Measurements from ENCODE around the gene DOCK2.
"Not testable (repeated sequence)": the region's sequence is repeated elsewhere in the genome, so short reads cannot be mapped to it uniquely, and the experiment has no call there.

The DOCK2 gene

GRCh38 chr5:169637085-169637548 is at the start of gene DOCK2:
Gene DOCK2 (plus strand): TSS chr5:169637275. CDS start chr5:169637327, 52 bp downstream.
- DNase-seq: no peak

DNA sequence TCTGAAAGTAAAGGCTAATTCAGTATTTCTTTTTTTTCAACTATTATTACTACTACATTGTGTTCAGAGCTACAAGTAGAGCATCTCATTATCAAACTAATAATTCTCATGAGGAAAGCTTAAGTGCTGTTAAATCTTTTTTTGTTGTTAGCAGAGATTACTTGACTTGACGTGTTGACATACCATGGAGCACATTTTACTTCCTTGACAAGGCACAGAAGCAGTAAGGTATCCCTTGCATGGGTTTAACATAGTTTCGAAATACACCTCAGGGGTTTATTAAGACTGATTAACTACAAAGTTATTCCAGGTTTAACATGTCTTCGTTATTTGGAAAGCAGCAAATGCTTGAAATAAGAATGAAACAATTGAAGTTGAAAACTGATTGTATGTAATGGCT is 46.5 kb upstream of the DOCK2 start:
- DNase-seq: no peak

GRCh38 chr5:169591636-169592035 is 45.4 kb upstream of the DOCK2 start:
- DNase-seq: no peak

DNA sequence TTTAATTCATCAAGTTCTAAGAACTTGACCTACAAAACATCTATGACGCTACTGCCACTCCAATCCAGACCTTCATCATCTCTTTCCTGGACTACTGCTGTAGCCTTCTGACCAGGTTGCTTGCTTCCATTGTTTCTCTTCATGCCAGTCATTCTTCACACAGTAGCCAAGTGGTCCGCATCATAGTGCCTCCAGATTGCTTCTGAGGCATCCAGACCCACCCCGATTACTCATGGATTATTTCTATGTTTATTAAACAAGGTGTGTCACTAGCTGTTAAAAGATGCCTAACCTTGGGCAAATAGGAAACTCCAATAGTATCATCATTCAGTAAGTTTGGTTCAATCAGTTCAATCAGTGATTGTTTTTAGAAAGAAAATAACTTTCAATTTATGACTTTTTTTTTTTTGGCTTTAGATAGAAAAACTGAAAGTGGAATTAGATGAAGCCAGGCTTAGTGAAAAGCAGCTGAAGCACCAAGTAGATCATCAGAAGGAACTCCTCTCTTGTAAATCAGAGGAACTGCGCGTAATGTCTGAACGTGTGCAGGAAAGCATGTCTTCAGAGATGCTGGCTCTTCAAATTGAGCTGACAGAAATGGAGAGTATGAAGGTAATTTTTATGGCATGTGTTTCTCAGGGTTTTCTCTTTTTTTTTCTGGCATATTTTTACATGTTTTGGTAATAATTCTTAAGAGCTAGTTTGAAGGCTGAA is 44.0 kb upstream of the DOCK2 start:
- no peak for DNase-seq

DNA sequence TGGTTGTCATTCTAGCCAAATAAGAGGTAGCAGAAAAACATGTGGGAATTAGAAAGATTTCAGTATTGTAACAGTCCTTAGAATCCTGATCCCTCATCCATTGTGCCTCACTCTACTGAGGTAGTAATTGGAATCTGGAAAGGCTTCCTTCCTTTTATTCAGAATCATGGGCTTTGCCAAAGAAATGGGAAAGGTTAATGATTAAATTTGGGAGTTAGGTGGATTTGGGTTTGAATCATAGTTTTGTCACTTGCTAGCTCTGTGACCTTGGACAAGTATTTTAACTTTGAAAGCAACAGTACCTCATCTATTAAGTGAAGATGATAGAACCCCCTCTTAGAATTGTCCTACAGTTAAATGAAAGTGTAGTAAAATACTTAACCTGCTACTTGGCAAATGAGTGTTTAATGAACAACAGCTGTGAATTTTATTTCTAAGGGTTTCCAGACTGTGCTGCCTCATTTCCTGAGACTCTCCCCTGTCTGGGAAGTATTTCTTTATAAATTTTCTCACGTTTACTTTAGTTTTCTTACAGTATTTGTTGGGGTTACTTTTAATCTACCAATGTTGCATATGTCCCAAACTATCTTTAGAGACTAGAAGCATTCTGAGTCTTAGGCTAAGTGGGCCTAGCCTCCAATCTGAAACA is 41.8 kb upstream of the DOCK2 start:
- DNase-seq: no peak

DNA sequence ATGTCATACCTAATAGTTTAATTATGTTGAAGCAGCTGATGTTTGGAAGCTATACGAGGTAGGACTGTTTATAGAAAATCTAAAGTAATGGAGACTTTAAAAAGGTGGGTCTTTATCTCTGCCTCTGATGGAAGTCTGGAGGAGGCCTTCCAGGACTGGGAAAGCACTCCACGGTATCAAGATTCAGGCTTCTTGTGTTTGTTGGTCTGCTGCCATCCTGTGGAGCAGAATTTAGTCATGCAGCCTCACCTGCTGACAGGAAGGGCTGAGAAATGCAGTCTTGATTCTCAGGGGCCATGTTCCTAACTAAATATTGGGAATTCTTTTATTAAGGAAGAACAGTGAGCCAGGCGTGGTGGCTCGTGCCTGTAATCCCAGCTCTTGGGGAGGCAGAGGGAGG is 37.6 kb upstream of the DOCK2 start:
- DNase-seq: no peak

GRCh38 chr5:169602535-169602934 is 34.5 kb upstream of the DOCK2 start:
- DNase-seq: no peak

DNA sequence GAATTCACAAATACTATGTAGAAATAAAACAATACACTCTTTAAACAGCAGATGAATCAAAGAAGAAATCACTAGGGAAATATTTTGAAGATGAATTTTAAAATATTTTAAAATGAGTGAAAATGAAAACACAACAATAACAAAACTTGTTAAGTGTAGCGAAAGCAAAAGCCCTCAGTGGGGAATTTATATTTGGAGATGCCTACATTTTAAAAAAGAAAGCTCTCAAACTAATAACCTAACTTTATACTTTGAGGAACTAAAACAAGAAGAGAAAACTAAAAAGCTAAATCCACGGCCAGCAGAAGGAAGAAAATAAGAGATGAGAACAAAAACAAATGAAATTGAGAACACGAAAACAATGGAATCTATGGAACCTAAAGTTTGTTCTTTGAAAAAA is 30.8 kb upstream of the DOCK2 start:
- DNase-seq: no peak

- no peak for DNase-seq
These were observed 29.2 kb upstream of the DOCK2 start for GRCh38 chr5:169607882-169608281.

DNA sequence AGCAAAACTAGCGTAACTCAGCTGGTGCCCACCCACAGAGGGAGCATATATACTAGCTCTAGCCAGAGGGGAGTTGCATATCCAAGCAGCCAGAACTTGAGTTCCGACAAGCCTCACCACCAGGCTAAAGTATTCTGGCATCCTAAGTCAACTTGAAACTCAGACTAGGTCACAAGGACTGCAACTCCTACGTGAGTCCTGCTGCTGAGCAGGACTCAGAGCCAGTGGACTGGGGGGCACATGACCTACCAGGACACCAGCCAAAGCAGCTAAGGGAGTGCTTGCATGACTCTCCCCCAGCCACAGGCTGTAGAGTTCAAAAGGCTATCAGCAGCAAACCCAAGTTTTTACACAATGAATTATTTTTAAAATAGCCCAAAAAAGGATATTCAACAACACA is 27.4 kb upstream of the DOCK2 start:
- DNase-seq: no peak

GRCh38 chr5:169610606-169611005 is 26.5 kb upstream of the DOCK2 start:
- DNase-seq: peak in 1 of 2 experiments; percentile 81

DNA sequence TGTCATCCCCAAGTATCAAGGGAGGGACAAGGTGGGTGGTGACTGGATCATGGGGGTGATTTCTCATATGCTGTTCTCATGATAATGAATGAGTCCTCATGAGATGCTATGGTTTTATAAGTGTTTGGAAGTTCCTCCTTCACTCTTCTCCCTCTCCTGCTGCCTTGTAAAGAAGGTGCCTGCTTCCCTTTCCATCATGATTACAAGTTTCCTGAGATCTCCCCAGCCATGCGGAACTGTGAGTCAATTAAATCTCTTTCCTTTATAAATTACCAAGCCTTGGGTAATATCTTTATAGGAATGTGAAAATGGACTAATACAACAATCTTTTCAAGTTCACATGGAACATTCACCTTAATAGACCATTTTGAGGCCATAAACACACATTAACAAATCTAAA is 21.5 kb upstream of the DOCK2 start:
- DNase-seq: no peak

- DNase-seq: not testable (repeated sequence)
These were observed 12.8 kb upstream of the DOCK2 start for GRCh38 chr5:169624307-169624706.

DNA sequence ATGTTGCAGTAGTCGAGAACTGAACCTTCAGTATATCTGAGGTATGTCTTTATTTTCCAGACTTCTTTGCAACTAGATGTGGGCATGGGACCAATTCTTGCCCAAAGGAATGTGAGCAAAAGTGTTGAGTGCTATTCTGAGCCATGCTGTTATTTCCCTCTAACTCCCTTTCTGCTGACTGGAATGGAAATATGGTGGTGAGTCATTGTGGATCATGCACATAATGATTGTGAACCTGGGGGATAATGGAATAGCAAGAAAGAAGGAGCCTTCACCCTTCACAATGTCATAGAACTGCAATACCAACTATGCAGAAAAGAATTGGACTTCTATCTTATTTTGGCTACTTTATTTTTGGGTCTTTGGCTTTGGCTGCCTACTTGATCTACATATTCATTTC is 10.3 kb upstream of the DOCK2 start:
- peak in 1 of 2 experiments; percentile 31 for DNase-seq

GRCh38 chr5:169627551-169627950 is 9.5 kb upstream of the DOCK2 start:
- DNase-seq: no peak

GRCh38 chr5:169628892-169629291 is 8.2 kb upstream of the DOCK2 start:
- no peak for DNase-seq

DNA sequence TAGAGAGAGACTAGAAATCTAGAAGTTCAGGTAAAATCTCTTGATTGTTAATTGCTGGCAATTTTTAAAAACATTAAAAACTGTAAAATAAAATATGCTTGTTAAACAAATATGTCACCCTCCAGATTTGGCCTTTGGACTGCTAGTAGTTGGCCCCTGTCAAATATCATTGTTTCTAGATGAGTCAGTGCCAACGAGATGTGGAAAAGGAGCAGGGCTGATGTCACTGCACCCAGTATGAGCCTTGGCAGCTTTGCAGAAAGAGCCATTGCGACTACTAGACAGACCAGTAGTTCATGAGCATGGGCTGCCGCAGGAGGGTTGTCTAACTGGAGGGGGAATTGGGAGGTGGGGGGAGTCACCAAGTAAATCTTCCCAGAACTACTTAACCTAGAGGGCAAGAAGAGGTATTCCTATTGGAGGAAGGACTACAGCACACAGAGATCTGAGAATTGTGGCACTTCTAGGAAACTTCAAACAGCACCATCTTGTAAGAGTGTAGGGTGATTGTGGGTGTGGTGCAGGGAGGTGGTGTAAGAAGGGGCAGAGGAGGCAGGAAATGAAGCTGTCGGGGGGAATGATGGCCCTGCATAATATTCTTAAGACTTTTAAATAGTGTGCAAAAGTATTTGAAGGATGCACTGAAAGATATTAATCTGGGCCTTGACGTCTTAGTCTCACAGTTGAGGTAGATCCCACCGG is 7.1 kb upstream of the DOCK2 start:
- peak in 1 of 2 experiments; percentile 43 for DNase-seq

- no peak for DNase-seq
These were observed 5.7 kb upstream of the DOCK2 start for GRCh38 chr5:169631360-169631759.

DNA sequence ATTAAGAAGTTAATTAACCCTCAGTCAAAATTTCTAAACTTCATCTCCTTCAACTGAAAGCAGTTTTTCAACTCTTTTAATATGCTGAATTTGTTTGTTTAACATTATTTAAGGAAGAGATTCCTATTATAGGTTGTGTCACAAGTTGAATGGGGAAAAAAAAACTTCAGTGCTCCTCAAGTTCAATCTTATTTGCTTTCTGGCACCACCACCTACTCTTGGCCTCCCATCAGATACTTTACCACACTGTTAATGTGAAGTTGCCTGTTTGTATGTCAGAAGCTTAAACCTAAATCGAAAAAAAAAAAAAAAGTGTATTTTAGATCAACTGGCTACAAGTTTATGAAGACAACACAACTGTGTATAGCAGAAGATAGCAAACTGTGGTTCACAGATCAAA is 4.1 kb upstream of the DOCK2 start:
- no peak for DNase-seq

DNA sequence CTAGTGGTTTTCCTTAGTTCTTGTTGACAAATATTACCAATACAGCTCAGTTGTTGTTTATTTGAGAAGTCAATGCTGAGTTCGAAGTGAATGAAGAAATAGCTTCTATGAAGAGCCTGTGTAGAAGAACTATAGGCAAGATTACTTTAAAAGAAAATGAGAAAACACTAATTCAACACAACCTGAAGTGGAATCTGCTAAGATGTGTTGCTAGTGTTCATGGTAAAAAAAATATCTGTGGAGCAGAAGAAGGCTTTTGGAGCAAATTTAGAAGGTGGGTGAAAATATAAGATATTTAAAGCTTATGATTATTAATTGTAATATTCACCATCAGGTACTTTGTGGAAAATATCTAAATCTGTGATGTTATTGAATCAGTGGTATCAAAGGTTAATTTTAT is 2.5 kb upstream of the DOCK2 start:
- no peak for DNase-seq

DNA sequence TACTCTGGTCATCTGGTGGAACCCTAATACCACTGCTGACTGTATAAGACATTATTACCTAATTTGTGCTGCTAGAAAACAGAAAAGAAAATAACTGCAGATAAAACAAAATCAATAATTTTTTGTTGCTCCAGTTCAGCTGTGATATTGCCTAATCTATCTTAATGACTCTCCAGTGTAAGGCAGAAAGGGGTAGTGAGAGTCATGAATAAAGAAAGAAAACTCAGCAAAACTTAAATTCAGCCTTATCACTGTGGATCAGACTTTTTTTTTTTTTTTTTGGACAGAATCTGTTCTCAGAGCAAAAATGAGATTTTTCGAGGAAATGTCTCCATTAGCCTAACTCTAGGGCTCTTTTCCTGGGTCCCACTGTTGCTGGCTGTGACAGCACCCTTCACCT is 1.1 kb upstream of the DOCK2 start:
- DNase-seq: no peak

GRCh38 chr5:169636477-169637084 is 494 bp upstream of the DOCK2 start:
- no peak for DNase-seq

- DNase-seq: no peak
These were observed 560 bp downstream of the DOCK2 start for GRCh38 chr5:169637549-169638121.
